NB4 (cell line): ENCODE measurements around the gene DNAAF8.
A peak's percentile ranks its signal among the peaks of the same experiment; 100 is the strongest.

Source experiments
- DNase-seq: peaks from one replicate; pipeline ENCODE4 v3.0.0; 2010; ENCODE audit warnings: low read depth
- H3K4me3 ChIP-seq: one replicate; pipeline ENCODE4 v1.5.1; 2011; ENCODE audit warnings: mild to moderate bottlenecking, low read depth, low read length, moderate library complexity
- CTCF ChIP-seq: IDR thresholded peaks from one replicate; pipeline ENCODE4 v1.5.1; 2012; ENCODE audit warnings: low read depth, low read length
- MAX ChIP-seq: IDR thresholded peaks from 2 replicates; pipeline ENCODE4 v1.6.1; 2011; ENCODE audit warnings: low read depth, low read length
- MYC ChIP-seq: IDR thresholded peaks from 2 replicates; pipeline ENCODE4 v1.6.1; 2011; ENCODE audit warnings: low read depth, low read length
- POLR2A ChIP-seq: IDR thresholded peaks from 2 replicates; pipeline ENCODE4 v1.6.1; 2011; ENCODE audit warnings: mild to moderate bottlenecking; ENCODE audit not compliant: insufficient read length; ENCODE audit errors: extremely low read depth

Gene DNAAF8

GRCh38 chr16:4687416-4687815 lies 46.9 kb upstream of the DNAAF8 start:
- no peak overlapping the region for H3K4me3 ChIP-seq
- TF ChIP-seq MAX, result no peak
- DNase-seq, result no peak

GRCh38 chr16:4687946-4688673 lies 46.2 kb upstream of the DNAAF8 start:
- DNase-seq, result no peak
- TF ChIP-seq MAX (no peak), POLR2A (no peak), MYC (no peak), CTCF (no peak)
- H3K4me3 ChIP-seq, result no peak overlapping the region

GRCh38 chr16:4688674-4689045 lies 45.7 kb upstream of the DNAAF8 start:
- TF ChIP-seq MAX, result no peak
- no peak for TF ChIP-seq MYC
- TF ChIP-seq CTCF, result no peak
- no peak for TF ChIP-seq POLR2A
- no peak for DNase-seq
- H3K4me3 ChIP-seq, result no peak overlapping the region

GRCh38 chr16:4689091-4689671 lies 45.2 kb upstream of the DNAAF8 start:
- H3K4me3 ChIP-seq, result no peak overlapping the region
- TF ChIP-seq POLR2A, result no peak
- no peak for TF ChIP-seq MYC
- no peak for TF ChIP-seq MAX
- no peak for TF ChIP-seq CTCF
- peak; percentile 20 for DNase-seq

- TF ChIP-seq MAX (no peak), POLR2A (no peak), MYC (no peak), CTCF (no peak)
- H3K4me3 ChIP-seq, result no peak overlapping the region
- peak; percentile 8 for DNase-seq
Observed at GRCh38 chr16:4689864-4690704, 44.3 kb upstream of the DNAAF8 start.
